NCI-H128 (cell line): Measurements from ENCODE around the gene RFPL3.

Source experiments
- DNase-seq: peaks from one replicate; lab custom pipeline; 2025; ENCODE audit not compliant: unreplicated experiment; lab: John Stamatoyannopoulos, UW

The RFPL3 gene

GRCh38 chr22:32410459-32410858 lies 52.8 kb downstream of the RFPL3 start:
- no peak for DNase-seq
